GM04503 (cell line): Measurements from ENCODE around the gene AP3B1.

Experiments
- DNase-seq: peaks from one replicate; pipeline ENCODE4 v3.0.0-alpha.2; 2012; ENCODE audit warnings: low read depth

Gene AP3B1

GRCh38 chr5:78294248-78295034, at the start of gene AP3B1:
Gene AP3B1, minus strand, starts transcription at chr5:78294698. Its CDS starts 119 bp downstream, at chr5:78294579.
- peak; percentile 91 for DNase-seq

DNA sequence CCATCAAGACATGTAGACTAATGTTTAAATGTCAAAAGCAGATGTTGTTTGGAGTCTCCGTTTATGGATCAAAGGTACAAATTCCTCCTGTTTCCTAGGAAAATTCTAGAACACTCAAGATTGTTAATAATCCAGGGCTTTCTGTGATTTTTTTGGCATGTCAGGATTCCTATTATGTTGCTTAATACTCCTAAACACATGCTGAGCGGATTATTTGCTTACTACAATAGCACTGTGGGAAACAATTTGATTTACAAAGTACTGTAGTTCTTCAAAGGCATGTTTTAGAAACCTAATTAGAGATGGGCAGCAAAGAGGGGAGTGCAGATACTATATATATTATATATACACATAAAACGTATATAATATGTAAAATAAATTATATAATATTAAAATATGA, 46.9 kb upstream of the AP3B1 start:
- no peak for DNase-seq

DNA sequence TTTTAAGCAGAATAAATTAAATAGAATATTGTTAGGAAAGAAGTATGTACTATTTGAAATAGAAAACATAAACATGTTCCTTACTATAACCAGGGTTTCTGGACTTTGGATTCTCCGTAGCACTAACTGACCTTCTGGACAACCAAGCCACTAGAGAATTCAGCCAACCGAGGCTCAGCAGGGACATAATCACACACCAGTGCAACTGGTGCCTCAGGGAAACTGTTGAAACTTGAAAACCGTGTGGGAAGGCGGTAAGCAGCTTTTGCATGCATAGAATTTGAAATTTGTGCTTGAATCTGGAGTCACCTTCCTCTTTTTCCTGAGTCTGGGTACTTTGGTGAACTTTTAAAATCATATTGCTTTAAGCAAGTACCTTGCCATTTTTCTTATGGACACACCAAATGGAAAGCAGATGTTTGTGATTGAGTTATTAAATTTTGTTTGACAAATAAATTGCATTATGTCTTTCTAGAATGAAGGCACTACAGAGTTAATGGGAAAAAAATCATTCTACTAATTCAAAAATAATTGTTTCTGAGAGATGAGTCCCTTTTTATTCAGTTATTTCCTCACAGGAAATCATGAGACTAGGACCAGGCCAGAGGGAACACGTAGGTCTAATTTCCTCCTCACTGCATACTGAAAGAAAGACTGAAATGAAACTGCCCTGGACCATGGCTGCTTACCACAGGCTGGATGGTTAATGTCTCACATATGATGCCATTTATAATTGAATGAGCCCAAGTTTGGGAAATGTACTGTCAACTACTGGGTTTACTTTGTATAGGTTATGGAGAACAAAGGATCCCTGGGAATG, 45.3 kb upstream of the AP3B1 start:
- no peak for DNase-seq

DNA sequence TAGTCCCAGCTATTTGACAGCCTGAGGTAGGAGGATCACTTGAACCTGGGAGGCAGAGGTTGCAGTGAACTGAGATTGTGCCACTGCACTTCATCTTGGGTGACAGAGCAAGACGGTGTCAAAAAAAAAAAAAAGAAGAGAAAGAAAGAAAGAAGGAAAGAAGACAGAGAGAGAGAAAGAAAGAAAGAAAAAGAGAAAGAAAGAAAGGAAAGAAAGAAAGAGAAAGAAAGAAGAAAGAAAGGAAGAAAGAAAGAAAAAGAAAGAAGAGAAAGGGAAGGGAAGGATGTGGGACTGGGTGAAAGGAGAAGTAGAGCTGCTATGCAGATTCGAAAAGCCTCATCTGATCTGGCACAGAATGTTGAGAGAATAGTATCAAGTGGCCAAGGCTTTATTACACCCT, 42.2 kb upstream of the AP3B1 start:
- no peak for DNase-seq

DNA sequence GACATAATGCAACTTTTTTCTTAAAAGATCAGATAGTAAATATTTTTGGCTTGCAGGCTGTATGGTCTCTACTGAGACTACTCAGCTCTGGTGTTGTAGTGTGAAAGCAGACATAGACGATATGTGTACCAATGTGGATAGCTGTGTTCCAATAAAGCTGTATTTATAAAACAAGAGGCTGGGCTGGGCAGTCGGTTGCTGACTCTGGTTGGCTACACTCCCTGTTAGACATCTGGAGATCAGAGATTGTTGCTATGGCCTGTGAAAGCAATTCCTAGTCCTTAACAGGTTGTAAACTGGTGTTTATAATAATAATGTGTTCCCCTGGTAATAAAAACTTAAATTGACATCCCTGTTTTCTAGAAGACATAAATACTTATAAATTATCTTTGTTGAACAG, 41.5 kb upstream of the AP3B1 start:
- no peak for DNase-seq

DNA sequence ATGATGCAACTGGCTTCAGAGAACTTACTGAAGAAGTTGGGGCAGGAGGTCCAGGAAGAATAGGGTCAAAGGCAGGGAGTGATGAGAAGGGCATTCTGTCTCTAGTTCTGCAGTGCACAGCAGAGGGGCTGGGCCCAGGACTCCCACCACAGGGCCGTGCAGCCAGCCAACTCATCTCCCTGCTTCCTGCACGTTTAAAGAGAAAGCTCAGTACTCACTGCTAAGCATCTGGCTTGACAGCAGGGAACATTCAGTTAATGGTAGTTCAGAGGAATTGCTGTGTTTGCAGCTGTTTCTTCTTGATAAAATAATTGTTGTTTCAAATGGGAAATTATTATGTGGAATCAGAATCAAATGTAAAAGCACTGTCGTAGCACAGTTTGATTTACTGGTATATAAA, 40.3 kb upstream of the AP3B1 start:
- no peak for DNase-seq

DNA sequence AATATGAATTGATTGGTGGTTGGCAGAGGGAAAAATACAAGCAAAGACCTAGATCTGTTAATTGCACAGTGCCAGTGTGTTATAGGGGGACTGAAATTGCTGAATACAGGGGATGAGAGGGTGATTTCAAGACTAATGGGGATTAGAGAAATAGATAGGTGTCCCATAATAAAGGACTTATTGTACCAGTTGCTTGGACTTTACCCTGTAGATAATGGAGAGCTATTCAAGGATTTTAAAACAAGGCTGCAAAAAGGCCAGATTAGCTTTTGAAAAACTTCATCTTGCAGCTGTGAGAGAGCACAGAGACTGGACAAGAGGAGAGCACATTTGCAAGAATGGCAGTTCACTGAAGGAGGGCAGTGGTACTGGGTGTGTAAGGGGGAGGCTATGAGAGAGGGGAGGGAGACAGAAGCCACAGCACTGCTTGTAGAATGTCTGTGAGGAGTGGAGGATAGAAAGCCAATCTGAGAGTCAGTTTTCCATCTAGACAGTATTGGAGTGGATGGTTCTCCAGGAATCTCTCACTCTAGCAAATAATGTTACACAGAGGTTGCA, 37.1 kb upstream of the AP3B1 start:
- no peak for DNase-seq

DNA sequence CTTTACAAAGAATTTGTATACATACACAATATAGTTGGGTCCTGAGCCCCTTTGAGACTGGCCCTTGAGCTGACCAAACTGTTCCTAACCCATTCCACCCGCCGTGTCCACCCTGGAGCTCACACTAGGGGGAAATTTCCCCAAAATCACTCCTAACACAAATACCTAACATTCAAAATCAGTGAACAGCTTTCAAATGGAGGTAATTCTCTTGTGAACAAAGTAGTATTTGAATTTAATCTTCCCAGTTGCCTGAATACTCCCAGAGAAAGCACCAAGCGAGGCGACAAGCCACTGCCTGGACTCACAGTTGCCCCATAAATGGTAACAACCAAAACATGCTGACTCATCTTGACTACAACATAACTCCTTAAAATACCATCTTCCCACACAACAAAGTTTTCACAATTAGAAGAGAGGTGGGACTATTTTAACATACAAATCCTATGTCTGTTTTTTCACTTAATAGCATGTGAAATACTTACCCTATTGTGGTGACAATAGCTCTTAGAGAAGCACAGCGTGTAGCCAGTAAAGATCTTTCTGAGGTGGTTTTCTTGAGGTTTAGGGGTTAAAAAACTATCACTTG, 34.2 kb upstream of the AP3B1 start:
- peak; percentile 28 for DNase-seq

DNA sequence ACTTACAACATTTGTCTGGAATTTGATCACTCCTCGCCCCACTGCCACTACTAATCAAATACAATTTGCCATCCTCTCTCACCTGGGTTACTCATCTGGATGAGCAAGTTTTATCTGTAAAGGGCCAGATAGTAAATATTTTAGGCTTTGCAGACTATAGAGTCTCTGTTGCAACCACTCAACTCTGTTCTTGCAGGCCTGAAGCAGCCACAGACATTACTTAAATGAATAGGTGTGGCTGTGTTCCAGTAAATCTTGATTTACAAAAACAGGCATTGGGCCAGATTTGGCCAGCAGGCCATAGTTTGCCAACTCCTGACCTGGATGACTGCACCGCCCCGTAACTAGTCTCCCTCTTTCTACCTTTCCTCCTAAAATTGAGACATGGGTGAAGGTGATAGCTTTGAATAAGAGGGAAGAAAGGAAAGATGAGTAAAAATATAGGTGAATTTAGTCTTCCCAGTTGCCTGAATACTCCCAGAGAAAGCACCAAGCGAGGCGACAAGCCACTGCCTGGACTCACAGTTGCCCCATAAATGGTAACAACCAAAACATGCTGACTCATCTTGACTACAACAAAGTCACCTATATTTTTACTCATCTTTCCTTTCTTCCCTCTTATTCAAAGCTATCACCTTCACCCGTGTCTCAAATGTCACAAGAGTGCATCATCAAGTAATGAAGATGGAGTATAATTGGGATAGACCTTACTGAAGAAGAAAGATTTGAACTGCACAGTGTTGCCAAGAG, 33.4 kb upstream of the AP3B1 start:
- no peak for DNase-seq

- DNase-seq = no peak
Measured at GRCh38 chr5:78326930-78327329, 32.4 kb upstream of the AP3B1 start.

- DNase-seq = no peak
Measured at GRCh38 chr5:78323241-78323640, 28.7 kb upstream of the AP3B1 start.

DNA sequence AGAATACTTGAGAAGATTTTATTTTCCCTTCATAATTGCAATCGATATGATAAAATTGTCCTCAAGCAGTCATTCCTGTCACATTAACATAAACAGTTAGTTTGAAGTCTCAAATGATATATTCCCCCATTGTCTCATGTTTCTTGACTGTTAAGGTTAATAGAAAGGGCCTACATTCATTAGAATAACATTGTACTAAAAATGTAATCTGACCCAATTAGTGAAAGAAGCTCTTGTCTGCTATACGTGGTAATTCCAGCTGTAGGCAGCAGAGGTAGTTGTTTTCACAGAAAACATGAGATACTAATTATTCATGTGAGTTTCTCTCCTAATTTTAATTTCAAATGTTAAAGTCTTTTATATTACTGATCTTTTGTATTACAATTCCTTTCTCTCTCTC, 25.9 kb upstream of the AP3B1 start:
- no peak for DNase-seq

DNA sequence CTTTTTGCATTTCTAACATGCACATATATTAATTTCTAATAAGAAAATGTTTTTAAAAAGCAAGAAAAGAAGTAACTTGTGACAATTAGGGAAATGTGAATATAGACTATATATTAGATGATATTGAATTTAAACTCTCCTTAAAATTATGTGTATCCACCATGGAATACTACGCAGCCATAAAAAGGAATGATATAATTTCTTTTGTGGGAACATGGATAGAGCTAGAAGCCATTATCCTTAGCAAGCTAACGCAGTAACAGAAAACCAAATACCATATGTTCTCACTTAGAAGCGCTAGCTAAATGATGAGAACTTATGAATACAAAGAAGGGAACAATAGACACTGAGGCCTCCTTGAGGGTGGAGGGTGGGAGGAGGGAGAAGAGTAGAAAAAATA, 23.8 kb upstream of the AP3B1 start:
- DNase-seq = no peak

GRCh38 chr5:78317515-78317914, 23.0 kb upstream of the AP3B1 start:
- no peak for DNase-seq

- DNase-seq = no peak
Measured at GRCh38 chr5:78308703-78309102, 14.2 kb upstream of the AP3B1 start.

DNA sequence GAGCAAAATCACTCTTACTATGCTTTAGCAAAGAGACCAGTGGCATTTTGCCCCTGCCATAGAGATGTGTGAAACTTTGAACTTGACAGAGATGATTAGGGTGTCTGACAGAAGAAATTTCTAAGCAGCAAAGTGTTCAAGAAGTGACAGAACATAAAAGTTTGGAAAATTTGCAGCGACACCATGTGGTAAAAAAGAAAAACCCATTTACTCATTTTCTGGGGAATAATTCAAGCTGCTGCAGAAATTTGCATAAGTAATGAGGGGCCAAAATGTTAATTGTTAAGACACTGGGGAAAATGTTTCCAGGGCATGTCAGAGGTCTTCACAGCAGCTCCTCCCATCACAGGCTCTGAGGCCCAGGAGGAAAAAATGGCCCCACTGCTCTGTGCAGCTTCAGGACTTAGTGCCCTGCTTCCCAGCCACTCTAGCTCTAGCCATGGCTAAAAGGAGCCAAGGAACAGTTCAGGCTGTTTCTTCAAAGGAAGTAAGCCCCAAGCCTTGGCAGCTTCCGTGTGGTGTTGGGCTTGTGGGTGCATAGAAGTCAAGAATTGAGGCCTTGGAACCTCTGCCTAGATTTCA, 6.1 kb upstream of the AP3B1 start:
- DNase-seq = no peak

GRCh38 chr5:78295035-78295961, 800 bp upstream of the AP3B1 start:
- DNase-seq = no peak

DNA sequence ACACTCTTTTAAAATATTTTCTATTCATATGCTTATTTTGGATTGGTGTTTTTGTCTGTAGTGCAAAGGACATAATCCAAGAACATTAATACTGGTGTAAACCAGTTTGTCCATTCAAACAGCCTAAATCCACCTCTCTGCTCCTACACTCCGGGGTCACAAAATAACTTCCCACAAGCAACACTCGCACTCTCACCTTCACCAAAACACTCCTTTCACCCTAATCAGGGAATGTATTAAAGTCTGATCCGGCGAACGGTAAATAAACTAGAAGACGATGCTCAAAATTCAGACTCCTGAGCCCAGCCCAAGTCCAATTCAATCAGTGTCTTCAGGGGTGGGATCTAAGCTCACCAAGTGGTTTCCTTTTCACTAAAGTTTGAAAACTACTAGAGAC, 649 bp downstream of the AP3B1 start:
- no peak for DNase-seq

GRCh38 chr5:78291687-78292086, 2.8 kb downstream of the AP3B1 start:
- DNase-seq = no peak

DNA sequence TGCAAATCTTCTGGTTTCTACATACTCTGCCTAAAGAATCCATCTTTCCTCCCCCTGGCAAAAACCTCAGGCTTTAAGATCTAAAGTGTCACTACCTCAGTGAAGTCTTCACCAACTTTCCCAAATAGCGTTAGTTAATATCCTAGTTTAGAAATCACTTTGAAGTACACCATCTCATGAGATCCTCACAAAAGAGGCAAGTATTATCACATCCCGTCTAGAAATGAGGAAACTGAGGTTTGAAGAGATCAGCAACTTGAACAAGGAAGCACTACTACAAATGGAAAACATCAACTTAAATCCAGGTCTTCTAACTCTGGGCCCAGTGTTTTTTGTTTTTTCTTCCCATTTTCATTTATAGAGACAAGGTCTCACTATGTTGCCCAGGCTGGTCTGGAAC, 4.6 kb downstream of the AP3B1 start:
- DNase-seq = no peak

GRCh38 chr5:78288246-78288645, 6.3 kb downstream of the AP3B1 start:
- DNase-seq = no peak
